GM12878 (cell line): ENCODE data around the gene AK5. TPM values are rescaled to one million over a fixed set of nuclear protein-coding genes. Genes with fewer than 3 reads are reported as not detected.

Source experiments
- ATAC-seq: fragments of 200-7000 bp; cut with Tn5 transposase; 3 replicates; pipeline ENCODE4 v1.9.1; 2020; ENCODE audit warnings: mild to moderate bottlenecking, moderate library complexity
- BruUV-seq: library from RNA; stranded (reverse); fragments of 400-500 nt; replicated peaks from 2 replicates; lab custom pipeline; 2021; lab: Mats Ljungman, UMichigan
- CTCF ChIA-PET: fragments of 300-600 bp; sonication (Branson Sonifier 250); formaldehyde crosslinking; extraction: SDS; loops from one replicate; lab custom pipeline; 2021; ENCODE audit warnings: inconsistent platforms; lab: Yijun Ruan, JAX
- POLR2A ChIA-PET: fragments of 350-600 bp; formaldehyde crosslinking; extraction: SDS; loops from one replicate; lab custom pipeline; 2021; ENCODE audit warnings: inconsistent platforms; lab: Charles Lee
- RAD21 ChIA-PET: fragments of 300-600 bp; sonication (Branson Sonifier 250); formaldehyde crosslinking; loops from one replicate; lab custom pipeline; 2023; ENCODE audit warnings: antibody characterized with exemption; ENCODE audit not compliant: unreplicated experiment; lab: Charles Lee
- SMC1A ChIA-PET: fragments of 300-600 bp; sonication (Branson Sonifier 250); formaldehyde crosslinking; loops from one replicate; lab custom pipeline; 2023; ENCODE audit not compliant: unreplicated experiment, uncharacterized antibody; lab: Charles Lee
- DNase-seq: peaks from one replicate; pipeline ENCODE4 v3.0.0-alpha.2; 2011; ENCODE audit warnings: low read depth, low spot score
- FAIRE-seq: peaks from 3 replicates; lab custom pipeline; 2011; peaks lifted over from hg19 to GRCh38; lab: Jason Lieb, UNC
- H2AFZ ChIP-seq: 2 replicates; pipeline ENCODE4 v1.6.0; 2011; ENCODE audit warnings: low read depth, low read length, control low read depth; ENCODE audit not compliant: control insufficient read depth
- H3K27ac ChIP-seq: 2 replicates; pipeline ENCODE4 v1.5.1; 2011; ENCODE audit warnings: control low read depth; ENCODE audit not compliant: control insufficient read depth, insufficient read depth
- H3K27me3 ChIP-seq, 2 experiments: replicated peaks in 1 of 2; 2 replicates each; pipeline versions ENCODE4 v1.6.0 to v1.6.1; 2011; ENCODE audit warnings: low read length in 1 of 2; ENCODE audit not compliant: control insufficient read depth in 2 of 2, insufficient read depth in 2 of 2
- H3K36me3 ChIP-seq, 2 experiments: 2 replicates each; pipeline ENCODE4 v1.5.1; 2011; ENCODE audit warnings: low read length in 1 of 2; ENCODE audit not compliant: control insufficient read depth in 2 of 2, insufficient read depth in 2 of 2
- H3K4me1 ChIP-seq: 2 replicates; pipeline ENCODE4 v1.6.1; 2011; ENCODE audit warnings: mild to moderate bottlenecking, low read length, moderate library complexity, mixed read lengths; ENCODE audit not compliant: control insufficient read depth, insufficient read depth
- H3K4me2 ChIP-seq: 2 replicates; pipeline ENCODE4 v1.6.0; 2011; ENCODE audit warnings: control low read depth; ENCODE audit not compliant: control insufficient read depth, insufficient read depth
- H3K4me3 ChIP-seq: fragments of 200-600 bp; sonication (generic); 2 replicates; pipeline ENCODE4 v1.5.1; 2016
- H3K79me2 ChIP-seq: 2 replicates; pipeline ENCODE4 v1.6.0; 2011; ENCODE audit warnings: low read length; ENCODE audit not compliant: control insufficient read depth, insufficient read depth
- H3K9ac ChIP-seq: 2 replicates; pipeline ENCODE4 v1.8.0; 2011; ENCODE audit warnings: low read length, control low read depth, mixed read lengths; ENCODE audit not compliant: control insufficient read depth, insufficient read depth
- H3K9me3 ChIP-seq: replicated peaks from 3 replicates; pipeline ENCODE4 v1.5.1; 2011; ENCODE audit warnings: mild to moderate bottlenecking, low read length; ENCODE audit not compliant: control insufficient read depth, insufficient read depth
- H4K20me1 ChIP-seq: 2 replicates; pipeline ENCODE4 v1.6.0; 2011; ENCODE audit not compliant: control insufficient read depth, insufficient read depth
- ATF7 ChIP-seq: fragments of 450-650 bp; IDR thresholded peaks from 2 replicates; pipeline ENCODE4 v1.6.1; 2016; ENCODE audit warnings: low read depth, mild to moderate bottlenecking
- EGR1 ChIP-seq, 2 experiments: IDR thresholded peaks; 1 replicate in 1 of 2; 2 replicates in 1 of 2; pipeline ENCODE4 v1.6.1; 2011 to 2012; ENCODE audit warnings: low read depth in 2 of 2, low read length in 2 of 2, borderline replicate concordance in 1 of 2, mild to moderate bottlenecking in 1 of 2, moderate library complexity in 1 of 2
- IKZF2 ChIP-seq, 2 experiments: fragments of 450-650 bp; IDR thresholded peaks; 2 replicates each; pipeline ENCODE4 v1.6.1; 2017; ENCODE audit warnings: mild to moderate bottlenecking in 2 of 2, moderate library complexity in 2 of 2
- KLF5 ChIP-seq: fragments of 450-650 bp; IDR thresholded peaks from 2 replicates; pipeline ENCODE4 v1.6.1; 2014; ENCODE audit warnings: mild to moderate bottlenecking; ENCODE audit not compliant: partially characterized antibody
- LARP7 ChIP-seq: fragments of 450-650 bp; IDR thresholded peaks from 2 replicates; pipeline ENCODE4 v1.6.1; 2017; ENCODE audit warnings: mild to moderate bottlenecking
- RAD21 ChIP-seq: IDR thresholded peaks from 2 replicates; pipeline ENCODE4 v1.6.1; 2011; ENCODE audit warnings: mild to moderate bottlenecking, low read depth, low read length, moderate library complexity; ENCODE audit not compliant: insufficient read depth
- SMAD5 ChIP-seq: IDR thresholded peaks from 2 replicates; pipeline ENCODE4 v1.6.1; 2016; ENCODE audit warnings: antibody characterized with exemption, low read depth
- SUPT20H ChIP-seq: IDR thresholded peaks from 2 replicates; pipeline ENCODE4 v1.6.1; 2011; ENCODE audit warnings: low read depth, mild to moderate bottlenecking, low read length, moderate library complexity, borderline replicate concordance; ENCODE audit not compliant: control insufficient read depth
- WGBS: methylation state at CpG from one replicate; pipeline ENCODE4 v1.1.6; 2016; ENCODE audit warnings: low lambda C conversion rate; ENCODE audit not compliant: insufficient replicate concordance, insufficient coverage; ENCODE audit errors: missing lambda C conversion rate; 5-methylcytosine and 5-hydroxymethylcytosine counted together
- in situ Hi-C: fragments of 300-500 bp; cut with MboI; formaldehyde crosslinking; loops from 9 replicates; pipeline ENCODE4 v1.14.3; 2018; ENCODE audit warnings: mixed read lengths
- intact Hi-C: fragments of 100-400 bp; cut with micrococcal nuclease; formaldehyde crosslinking; loops from one replicate; pipeline ENCODE4 v1.14.2; 2022; ENCODE audit not compliant: unreplicated experiment
- polyA plus RNA-seq, 11 experiments: library from polyadenylated mRNA; depleted of rRNA in 4 of 11; unstranded in 6 of 11; stranded (reverse) in 5 of 11; fragments of >200 nt; fragmentation: Nextera tagmentation in 4 of 11; fragmentation: Illumina TruSeq in 1 of 11; extraction: Ambion mirVana in 4 of 11; extraction: Trizol in 1 of 11; gene quantifications; 1 replicate in 1 of 11; 2 replicates in 10 of 11; pipeline versions ENCODE4 v1.2.1 to v1.2.3, GENCODE V29; 2011 to 2016; ENCODE audit warnings: inconsistent platforms in 2 of 11, missing spikeins in 2 of 11, low read depth in 1 of 11
- total RNA-seq, 4 experiments: library from RNA; depleted of rRNA in 3 of 4; stranded (reverse); fragments of >200 nt in 3 of 4; fragmentation: Illumina TruSeq in 1 of 4; extraction: Trizol in 1 of 4; gene quantifications; 2 replicates each; pipeline versions ENCODE4 v1.2.1 to v1.2.3, GENCODE V29; 2013 to 2021
- TF ChIP-seq, protein P1 (sequence below): IDR thresholded peaks from 2 replicates; pipeline ENCODE4 v1.6.1; 2012; ENCODE audit warnings: low read depth, low read length, improper control_type of control experiment

The AK5 gene
- total and polyA plus RNA-seq, 10 of the 15 experiments (the other 5 are each of a cell fraction or from before 2014, with no cell fraction given), result 0.08 to 0.33 TPM; not detected in 8

DNA sequence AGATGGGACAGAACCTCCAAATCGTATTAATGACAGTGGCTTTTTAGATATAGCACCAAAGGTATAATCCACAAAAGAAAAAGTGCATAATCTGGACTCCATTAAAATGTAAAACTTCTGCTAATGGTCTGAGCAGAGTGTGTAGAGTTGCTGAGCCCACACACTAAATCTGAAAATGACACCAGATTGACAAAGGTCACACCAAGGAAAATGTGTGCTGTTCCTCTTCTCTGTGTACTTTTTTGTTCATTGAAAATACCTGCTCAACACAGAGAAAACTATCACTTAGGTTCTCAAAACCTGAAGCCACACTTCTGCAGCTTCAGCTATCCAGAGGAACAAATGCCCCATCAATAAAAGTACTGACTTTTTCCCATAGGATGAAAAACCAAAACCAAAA lies 146.2 kb downstream of the AK5 start:
- no TSS peak for BruUV-seq
- Histone ChIP-seq H3K4me1 (no peaks in the 10 kb centered on the region), H3K9me3 (no peaks in the 10 kb centered on the region; the same call in 2 of the 3 replicates), H3K27ac (no peak overlapping the region), H3K9ac (no peak overlapping the region), H4K20me1 (no peaks in the 10 kb centered on the region), H3K4me2 (no peak overlapping the region), H2AFZ (no peak overlapping the region), H3K4me3 (no peak overlapping the region), H3K27me3 (no peaks in the 10 kb centered on the region; a peak in 1 of 4 replicates), H3K36me3 (no peaks in the 10 kb centered on the region), H3K79me2 (no peaks in the 10 kb centered on the region)
- TF ChIP-seq LARP7 (no peak), RAD21 (no peak), KLF5 (no peak), SUPT20H (no peak), IKZF2 (IDR thresholded peaks at IDR 0.05) (no peak), EGR1 (IDR thresholded peaks at IDR 0.05; ENCODE audit: borderline replicate concordance in 1 of 2, low read depth in 2 of 2, low read length in 2 of 2) (no peak), ATF7 (no peak), SMAD5 (no peak)
- TF ChIP-seq, protein P1, sequence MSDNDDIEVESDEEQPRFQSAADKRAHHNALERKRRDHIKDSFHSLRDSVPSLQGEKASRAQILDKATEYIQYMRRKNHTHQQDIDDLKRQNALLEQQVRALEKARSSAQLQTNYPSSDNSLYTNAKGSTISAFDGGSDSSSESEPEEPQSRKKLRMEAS, result no peak
- SMC1A ChIA-PET, result interaction anchor here (0.6 kb wide), 1 partner anchor 109 kb away, joined by 3 read pairs; no protein-coding TSS in a partner anchor
- WGBS, result 0% methylated on average over 1 of the region's 1 CpG
- in situ Hi-C loops (no loop called here), intact Hi-C loops (no loop called here)
- DNase-seq, result no peak
- FAIRE-seq, result no peak
- ATAC-seq, result no peak
- POLR2A ChIA-PET, result no interaction called here
- CTCF ChIA-PET, result no interaction called here
- RAD21 ChIA-PET, result no interaction called here
